Natural killer cell treated with Interleukin-12 subunit alpha and Interleukin-12 subunit beta and Interleukin-15 and Interleukin-18, amount 100 ng/mL, for 72 hours (primary cell): ENCODE measurements around the gene DESI1. TPM values are rescaled to one million over a fixed set of nuclear protein-coding genes. Genes with fewer than 3 reads are reported as not detected.
"Not testable (repeated sequence)": the region's sequence is repeated elsewhere in the genome, so short reads cannot be mapped to it uniquely, and the experiment has no call there.

Source experiments
- ATAC-seq, 2 donors: fragments of 150-1000 bp; cut with Tn5 transposase in 1 of 2; sonication (Bioruptor Pico), chemical (Tn5 transposase) in 1 of 2; 2 replicates each; pipeline ENCODE4 v1.10.0; 2021
- DNase-seq: peaks from one replicate; pipeline ENCODE4 v3.0.0; 2022; ENCODE audit warnings: low spot score
- H3K27ac Mint-ChIP-seq, 2 donors: 1 replicate in 1 of 2; 2 replicates in 1 of 2; pipeline ENCODE4 v1.8.0; 2022; ENCODE audit warnings: mixed read lengths in 2 of 2, mild to moderate bottlenecking in 1 of 2, moderate library complexity in 1 of 2
- H3K27me3 Mint-ChIP-seq, 2 donors: 1 replicate in 1 of 2; 2 replicates in 1 of 2; pipeline ENCODE4 v1.8.0; 2022; ENCODE audit warnings: mixed read lengths in 2 of 2
- H3K36me3 Mint-ChIP-seq: one replicate; pipeline ENCODE4 v1.8.0; 2022; ENCODE audit warnings: mixed read lengths
- H3K4me1 Mint-ChIP-seq, 2 donors: 1 replicate in 1 of 2; 2 replicates in 1 of 2; pipeline ENCODE4 v1.8.0; 2022; ENCODE audit warnings: low read depth in 2 of 2, mixed read lengths in 2 of 2, mild to moderate bottlenecking in 1 of 2
- H3K4me3 Mint-ChIP-seq: one replicate; pipeline ENCODE4 v1.8.0; 2022; ENCODE audit warnings: mixed read lengths
- H3K9me3 Mint-ChIP-seq: 2 replicates; pipeline ENCODE4 v1.8.0; 2022; ENCODE audit warnings: mixed read lengths
- total RNA-seq, 2 donors: library from RNA; stranded (reverse); gene quantifications; one replicate each; pipeline ENCODE4 v1.2.3, GENCODE V29; 2022

The DESI1 gene
- total RNA-seq: 100 to 1,000 TPM in 1 of 2 donors, 10 to 100 TPM in 1; 54.2 to 120 TPM

- Mint-ChIP-seq H3K36me3 (peaks cover 11% of the 10 kb centered on the region), H3K4me1 (peaks cover 30 to 41% of the 10 kb centered on the region in 2 donors)
These were observed at the start of gene DESI1 for GRCh38 chr22:41620589-41621098. Gene DESI1 (minus strand): TSS chr22:41621043. CDS start chr22:41620839, 204 bp downstream.

DNA sequence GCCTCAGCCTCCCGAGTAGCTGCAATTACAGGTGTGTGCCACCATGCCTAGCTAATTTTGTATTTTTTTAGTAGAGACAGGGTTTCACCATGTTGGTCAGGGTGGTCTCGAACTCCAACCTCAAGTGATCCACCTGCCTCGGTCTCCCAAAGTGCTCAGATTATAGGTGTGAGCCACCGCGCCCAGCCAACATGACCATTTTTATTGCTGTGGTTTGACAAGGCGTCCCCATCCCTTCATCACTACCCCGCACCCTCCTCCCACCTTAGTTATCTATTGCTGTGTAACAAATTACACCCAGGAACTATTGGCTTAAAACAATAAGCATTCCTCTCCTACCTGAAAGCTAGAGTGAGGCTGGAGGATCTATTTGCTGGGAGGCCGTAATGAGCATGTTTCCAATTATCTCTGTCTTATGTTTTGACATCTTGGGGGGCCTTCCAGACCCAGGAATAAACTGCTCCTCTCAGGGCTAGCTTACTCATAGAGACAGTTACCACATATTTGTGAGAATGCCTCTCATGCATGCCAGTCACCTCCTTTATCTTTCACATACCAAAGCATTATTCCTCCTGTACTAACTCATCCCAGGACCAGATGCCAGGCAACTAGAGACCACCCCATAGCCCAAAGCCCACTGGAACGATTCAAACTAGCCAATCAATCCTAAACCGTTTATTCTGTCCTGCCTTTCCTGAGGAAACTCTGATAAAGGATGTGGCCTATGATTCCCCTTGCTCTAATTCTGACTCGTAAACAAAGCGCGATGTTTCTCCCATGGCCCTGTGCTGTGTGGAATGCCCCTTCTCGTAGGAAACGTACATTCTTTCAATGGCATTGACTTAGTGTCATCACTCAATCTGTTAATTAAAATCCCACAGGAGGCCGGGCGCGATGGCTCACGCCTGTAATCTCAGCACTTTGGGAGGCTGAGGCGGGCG, 48.4 kb upstream of the DESI1 start:
- DNase-seq: no peak
- H3K27ac Mint-ChIP-seq: no peak overlapping the region
- H3K9me3 Mint-ChIP-seq: no peaks in the 10 kb centered on the region
- no peak overlapping the region for H3K4me3 Mint-ChIP-seq
- peaks cover under 1% of the 10 kb centered on the region for H3K36me3 Mint-ChIP-seq
- ATAC-seq: no peak
- peaks cover 14 to 24% of the 10 kb centered on the region in 2 donors for H3K4me1 Mint-ChIP-seq
- no peaks in the 10 kb centered on the region for H3K27me3 Mint-ChIP-seq

More at GRCh38 chr22:41620589-41621098, at the start of gene DESI1:
- no peaks in the 10 kb centered on the region for H3K27me3 Mint-ChIP-seq
- no peaks in the 10 kb centered on the region for H3K9me3 Mint-ChIP-seq
- ATAC-seq (peak in 1 of 2 donors; percentile 52), DNase-seq (no peak)
- peak within 1 kb of the TSS; percentile 100 for H3K4me3 Mint-ChIP-seq
- peak within 1 kb of the TSS; percentile 98 for H3K27ac Mint-ChIP-seq

GRCh38 chr22:41664951-41665350, 44.1 kb upstream of the DESI1 start:
- peaks cover 27% of the 10 kb centered on the region for H3K36me3 Mint-ChIP-seq
- H3K9me3 Mint-ChIP-seq: no peaks in the 10 kb centered on the region
- no peak for ATAC-seq
- peaks cover 11 to 18% of the 10 kb centered on the region in 2 donors for H3K4me1 Mint-ChIP-seq
- DNase-seq: no peak
- no peak overlapping the region for H3K4me3 Mint-ChIP-seq
- no peak overlapping the region for H3K27ac Mint-ChIP-seq
- no peaks in the 10 kb centered on the region for H3K27me3 Mint-ChIP-seq

GRCh38 chr22:41664490-41664889, 43.6 kb upstream of the DESI1 start:
- H3K36me3 Mint-ChIP-seq: peaks cover 27% of the 10 kb centered on the region
- DNase-seq (no peak), ATAC-seq (no peak)
- no peak overlapping the region for H3K4me3 Mint-ChIP-seq
- no peaks in the 10 kb centered on the region for H3K27me3 Mint-ChIP-seq
- H3K9me3 Mint-ChIP-seq: no peaks in the 10 kb centered on the region
- H3K27ac Mint-ChIP-seq: peak overlapping the region in 1 of 2 donors; percentile 70
- peaks cover 11 to 16% of the 10 kb centered on the region in 2 donors for H3K4me1 Mint-ChIP-seq

DNA sequence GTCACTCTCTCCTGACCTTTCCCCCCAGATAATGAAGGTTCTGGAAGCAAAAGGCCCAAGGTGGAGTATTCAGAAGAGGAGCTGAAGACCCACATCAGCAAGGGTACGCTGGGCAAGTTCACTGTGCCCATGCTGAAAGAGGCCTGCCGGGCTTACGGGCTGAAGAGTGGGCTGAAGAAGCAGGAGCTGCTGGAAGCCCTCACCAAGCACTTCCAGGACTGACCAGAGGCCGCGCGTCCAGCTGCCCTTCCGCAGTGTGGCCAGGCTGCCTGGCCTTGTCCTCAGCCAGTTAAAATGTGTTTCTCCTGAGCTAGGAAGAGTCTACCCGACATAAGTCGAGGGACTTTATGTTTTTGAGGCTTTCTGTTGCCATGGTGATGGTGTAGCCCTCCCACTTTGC, 42.8 kb upstream of the DESI1 start:
- H3K27me3 Mint-ChIP-seq, H3K4me3 Mint-ChIP-seq, DNase-seq, H3K9me3 Mint-ChIP-seq, ATAC-seq, H3K27ac Mint-ChIP-seq: not testable (repeated sequence)
- peaks cover 27% of the 10 kb centered on the region for H3K36me3 Mint-ChIP-seq
- H3K4me1 Mint-ChIP-seq: peaks cover 11 to 12% of the 10 kb centered on the region in 2 donors

- H3K27ac Mint-ChIP-seq: no peak overlapping the region
- H3K4me3 Mint-ChIP-seq: no peak overlapping the region
These were observed 40.9 kb upstream of the DESI1 start for GRCh38 chr22:41661713-41662112.

DNA sequence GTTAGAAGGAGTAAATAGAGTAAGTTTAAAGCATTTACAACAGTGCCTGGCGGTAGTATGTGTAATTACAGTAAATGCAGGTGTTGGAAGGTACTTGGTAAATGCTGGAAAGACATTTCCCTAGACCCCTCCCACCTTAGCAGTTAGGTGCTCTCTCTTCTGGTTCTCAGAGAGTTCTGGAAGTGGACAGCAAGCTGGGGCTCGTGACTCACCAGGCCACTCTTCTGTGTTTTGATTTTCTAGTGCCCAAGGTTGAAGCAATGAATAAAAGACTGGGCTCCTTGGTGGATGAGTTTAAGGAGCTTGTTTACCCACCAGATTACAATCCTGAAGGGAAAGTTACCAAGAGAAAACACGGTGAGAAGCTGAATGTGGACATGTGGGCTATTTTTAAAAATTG, 40.2 kb upstream of the DESI1 start:
- no peaks in the 10 kb centered on the region for H3K9me3 Mint-ChIP-seq
- H3K27me3 Mint-ChIP-seq: no peaks in the 10 kb centered on the region
- peaks cover 0 to 2% of the 10 kb centered on the region in 2 donors for H3K4me1 Mint-ChIP-seq
- H3K27ac Mint-ChIP-seq: no peak overlapping the region
- no peak overlapping the region for H3K4me3 Mint-ChIP-seq
- peaks cover 27% of the 10 kb centered on the region for H3K36me3 Mint-ChIP-seq
- ATAC-seq: no peak
- no peak for DNase-seq

More at GRCh38 chr22:41661713-41662112, 40.9 kb upstream of the DESI1 start:
- ATAC-seq: no peak
- peaks cover 2 to 4% of the 10 kb centered on the region in 2 donors for H3K4me1 Mint-ChIP-seq
- peaks cover 27% of the 10 kb centered on the region for H3K36me3 Mint-ChIP-seq
- H3K9me3 Mint-ChIP-seq: no peaks in the 10 kb centered on the region
- no peaks in the 10 kb centered on the region for H3K27me3 Mint-ChIP-seq
- DNase-seq: no peak

- ATAC-seq (no peak), DNase-seq (no peak)
- H3K27ac Mint-ChIP-seq: no peak overlapping the region
- H3K9me3 Mint-ChIP-seq: no peaks in the 10 kb centered on the region
- H3K4me3 Mint-ChIP-seq: no peak overlapping the region
- H3K4me1 Mint-ChIP-seq: peaks cover 0 to under 1% of the 10 kb centered on the region in 2 donors
- H3K36me3 Mint-ChIP-seq: peaks cover 27% of the 10 kb centered on the region
- no peaks in the 10 kb centered on the region for H3K27me3 Mint-ChIP-seq
These were observed 39.6 kb upstream of the DESI1 start for GRCh38 chr22:41660416-41660815.

DNA sequence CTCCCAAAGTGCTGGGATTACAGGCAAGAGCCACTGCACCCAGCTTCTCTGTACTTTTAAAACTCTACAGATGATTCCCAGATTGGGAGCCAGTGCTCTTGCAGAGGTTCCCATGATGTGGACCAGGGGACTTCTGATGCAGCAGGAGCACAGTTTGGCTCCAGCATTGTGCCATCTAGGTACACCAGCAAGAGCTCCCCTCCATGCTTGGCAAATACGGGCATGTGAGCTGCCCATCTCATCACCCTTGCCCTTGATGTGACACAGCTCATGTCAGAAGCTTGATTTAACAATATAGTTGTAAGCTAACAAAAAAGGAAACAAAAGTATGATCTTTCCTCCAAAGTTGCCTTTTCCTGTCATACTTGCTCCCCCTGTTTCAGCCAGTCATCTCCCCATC, 39.1 kb upstream of the DESI1 start:
- Mint-ChIP-seq H3K36me3 (peaks cover 27% of the 10 kb centered on the region), H3K4me1 (no peaks in the 10 kb centered on the region), H3K27me3 (no peaks in the 10 kb centered on the region), H3K4me3 (no peak overlapping the region), H3K9me3 (no peaks in the 10 kb centered on the region), H3K27ac (no peak overlapping the region)
- no peak for DNase-seq
- no peak for ATAC-seq

DNA sequence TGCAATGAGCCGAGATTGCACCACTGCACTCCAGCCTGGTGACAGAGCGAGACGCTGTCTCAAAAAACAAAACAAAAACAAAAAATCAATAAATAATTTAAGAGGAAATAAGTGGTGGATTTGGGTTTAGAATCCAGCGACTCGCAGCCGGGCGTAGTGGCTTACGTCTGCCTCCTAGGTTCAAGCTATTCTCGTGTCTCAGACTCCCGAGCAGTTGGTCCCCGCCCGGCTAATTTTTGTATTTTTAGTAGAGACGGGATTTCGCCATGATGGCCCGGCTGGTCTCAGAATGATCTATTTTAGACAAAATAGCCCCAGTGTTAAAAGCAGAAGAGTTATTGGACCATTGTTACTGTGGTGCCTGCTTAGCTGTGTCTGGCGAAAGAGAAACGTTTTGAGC, 38.0 kb upstream of the DESI1 start:
- no peak for DNase-seq
- no peaks in the 10 kb centered on the region for H3K4me1 Mint-ChIP-seq
- H3K36me3 Mint-ChIP-seq: peaks cover 23% of the 10 kb centered on the region
- no peak for ATAC-seq
- no peaks in the 10 kb centered on the region for H3K9me3 Mint-ChIP-seq
- no peak overlapping the region for H3K4me3 Mint-ChIP-seq
- H3K27ac Mint-ChIP-seq: no peak overlapping the region
- H3K27me3 Mint-ChIP-seq: no peaks in the 10 kb centered on the region

DNA sequence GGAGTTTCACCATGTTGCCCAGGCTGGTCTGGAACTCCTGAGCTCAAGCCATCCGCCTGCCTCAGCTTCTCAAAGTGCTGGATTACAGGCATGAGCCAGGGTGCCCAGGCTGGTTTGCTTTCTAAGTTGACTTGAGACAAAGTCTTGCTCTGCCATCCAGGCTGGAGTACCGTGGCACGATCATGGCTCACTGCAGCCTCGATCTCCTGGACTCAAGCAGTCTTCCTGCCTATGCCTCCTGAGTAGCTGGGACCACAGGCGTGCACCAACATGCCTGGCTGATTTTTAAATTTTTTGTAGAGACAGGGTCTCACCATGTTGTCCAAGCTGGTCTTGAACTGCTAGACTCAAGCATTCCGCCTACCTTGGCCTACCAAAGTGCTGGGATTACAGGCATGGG, 36.9 kb upstream of the DESI1 start:
- Mint-ChIP-seq H3K4me3 (no peak overlapping the region), H3K27me3 (no peaks in the 10 kb centered on the region), H3K36me3 (peaks cover 21% of the 10 kb centered on the region), H3K4me1 (no peaks in the 10 kb centered on the region), H3K27ac (no peak overlapping the region), H3K9me3 (no peaks in the 10 kb centered on the region)
- DNase-seq (no peak), ATAC-seq (no peak)

DNA sequence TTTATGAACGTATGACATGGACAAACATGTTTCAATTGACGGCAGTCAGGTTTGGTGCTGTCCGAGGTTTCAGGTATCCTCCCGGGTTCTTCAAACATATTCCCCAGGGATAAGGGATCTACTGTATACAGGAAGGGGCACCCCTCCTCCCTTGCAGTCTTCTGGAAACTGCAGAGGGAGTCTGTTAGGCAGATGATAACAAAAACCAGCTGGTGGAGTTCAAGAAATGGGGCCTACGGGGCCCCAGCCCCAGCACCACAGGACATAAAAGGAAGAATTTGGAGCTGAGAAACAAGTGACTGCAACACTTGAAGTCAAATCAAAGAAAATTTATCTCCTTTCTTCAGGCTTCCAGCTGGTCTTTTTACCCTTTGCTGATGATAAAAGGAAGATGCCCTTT, 35.7 kb upstream of the DESI1 start:
- Mint-ChIP-seq H3K27me3 (no peaks in the 10 kb centered on the region), H3K4me3 (no peak overlapping the region), H3K4me1 (no peaks in the 10 kb centered on the region), H3K27ac (no peak overlapping the region), H3K36me3 (peaks cover 16% of the 10 kb centered on the region), H3K9me3 (no peaks in the 10 kb centered on the region)
- ATAC-seq (no peak), DNase-seq (no peak)

- Mint-ChIP-seq H3K27ac (no peak overlapping the region), H3K9me3 (no peaks in the 10 kb centered on the region)
These were observed 33.5 kb upstream of the DESI1 start for GRCh38 chr22:41654322-41654721.

DNA sequence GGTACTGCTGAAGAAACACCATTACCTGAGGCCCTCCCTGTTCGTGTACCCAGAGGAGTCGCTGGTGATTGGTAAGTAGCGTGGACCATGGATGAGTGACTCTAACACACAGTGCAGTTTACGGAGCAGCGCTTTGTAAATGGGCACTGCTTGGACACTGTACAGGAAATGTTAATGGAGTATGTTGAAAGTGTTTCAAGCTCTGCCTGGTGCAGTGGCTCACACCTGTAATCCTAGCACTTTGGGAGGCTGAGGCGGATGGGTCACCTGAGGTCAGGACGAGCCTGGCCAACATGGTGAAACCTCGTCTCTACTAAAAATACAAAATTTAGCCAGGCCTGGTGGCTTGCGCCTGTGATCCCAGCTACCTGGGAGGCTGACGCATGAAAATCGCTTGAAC, 30.0 kb upstream of the DESI1 start:
- H3K27me3 Mint-ChIP-seq: no peaks in the 10 kb centered on the region
- peaks cover 0 to 5% of the 10 kb centered on the region in 2 donors for H3K4me1 Mint-ChIP-seq
- H3K27ac Mint-ChIP-seq: no peak overlapping the region
- no peak overlapping the region for H3K4me3 Mint-ChIP-seq
- H3K9me3 Mint-ChIP-seq: no peaks in the 10 kb centered on the region
- ATAC-seq: no peak
- peaks cover 5% of the 10 kb centered on the region for H3K36me3 Mint-ChIP-seq
- DNase-seq: no peak

More at GRCh38 chr22:41654322-41654721, 33.5 kb upstream of the DESI1 start:
- H3K36me3 Mint-ChIP-seq: no peaks in the 10 kb centered on the region
- no peak for ATAC-seq
- H3K4me3 Mint-ChIP-seq: no peak overlapping the region
- H3K27me3 Mint-ChIP-seq: no peaks in the 10 kb centered on the region
- H3K4me1 Mint-ChIP-seq: peaks cover 0 to 5% of the 10 kb centered on the region in 2 donors
- DNase-seq: no peak
